Testis (tissue), 2 donors: ENCODE measurements around the gene COL4A2.

Source experiments
- POLR2A ChIP-seq: fragments of 450-650 bp; IDR thresholded peaks from one replicate; pipeline ENCODE4 v1.6.1; 2017; ENCODE audit warnings: antibody characterized with exemption, mild to moderate bottlenecking, moderate library complexity
- TF ChIP-seq, protein P1 (sequence below), 3 experiments: fragments of 450-650 bp in 2 of 3; fragments of 200-600 bp in 1 of 3; sonication (generic) in 1 of 3; IDR thresholded peaks; one replicate each; pipeline ENCODE4 v1.5.1; 2016 to 2019; ENCODE audit warnings: antibody characterized with exemption in 3 of 3, mild to moderate bottlenecking in 2 of 3, moderate library complexity in 1 of 3

DNA sequence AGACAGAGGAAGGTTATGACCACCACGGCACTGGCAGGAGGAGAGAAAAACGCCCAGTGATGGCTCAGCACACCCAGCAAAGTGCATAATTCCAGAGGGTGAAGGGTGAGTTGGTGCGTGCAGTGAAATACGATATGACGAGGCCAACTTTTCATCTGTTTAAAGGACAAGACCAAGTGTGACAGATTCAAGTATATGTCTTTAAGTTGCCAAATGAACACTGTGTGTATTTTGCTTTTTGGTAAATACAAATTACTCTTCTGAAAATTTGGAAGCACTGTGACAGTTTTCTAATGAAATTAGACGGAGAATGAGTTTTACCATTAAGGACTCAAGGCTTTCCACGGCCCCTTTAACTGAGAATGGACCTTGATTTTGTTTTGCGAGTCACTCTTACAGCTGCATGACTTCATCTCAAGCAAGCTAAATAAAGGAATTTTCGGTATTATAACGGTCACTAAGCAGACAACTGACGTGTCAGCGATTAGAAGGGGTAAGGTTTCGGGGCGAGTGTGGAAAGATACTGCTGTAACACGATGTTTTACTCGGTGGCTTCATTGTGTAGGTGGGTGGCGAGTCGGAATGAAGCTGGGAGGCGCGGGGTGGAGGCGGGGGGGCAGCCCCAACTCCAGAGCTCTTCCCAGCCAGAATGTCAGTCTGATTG, 22.8 kb downstream of the COL4A2 start:
- TF ChIP-seq, protein P1, sequence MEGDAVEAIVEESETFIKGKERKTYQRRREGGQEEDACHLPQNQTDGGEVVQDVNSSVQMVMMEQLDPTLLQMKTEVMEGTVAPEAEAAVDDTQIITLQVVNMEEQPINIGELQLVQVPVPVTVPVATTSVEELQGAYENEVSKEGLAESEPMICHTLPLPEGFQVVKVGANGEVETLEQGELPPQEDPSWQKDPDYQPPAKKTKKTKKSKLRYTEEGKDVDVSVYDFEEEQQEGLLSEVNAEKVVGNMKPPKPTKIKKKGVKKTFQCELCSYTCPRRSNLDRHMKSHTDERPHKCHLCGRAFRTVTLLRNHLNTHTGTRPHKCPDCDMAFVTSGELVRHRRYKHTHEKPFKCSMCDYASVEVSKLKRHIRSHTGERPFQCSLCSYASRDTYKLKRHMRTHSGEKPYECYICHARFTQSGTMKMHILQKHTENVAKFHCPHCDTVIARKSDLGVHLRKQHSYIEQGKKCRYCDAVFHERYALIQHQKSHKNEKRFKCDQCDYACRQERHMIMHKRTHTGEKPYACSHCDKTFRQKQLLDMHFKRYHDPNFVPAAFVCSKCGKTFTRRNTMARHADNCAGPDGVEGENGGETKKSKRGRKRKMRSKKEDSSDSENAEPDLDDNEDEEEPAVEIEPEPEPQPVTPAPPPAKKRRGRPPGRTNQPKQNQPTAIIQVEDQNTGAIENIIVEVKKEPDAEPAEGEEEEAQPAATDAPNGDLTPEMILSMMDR (IDR thresholded peaks at IDR 0.05): no peak
- no peak for TF ChIP-seq POLR2A
